Fibroblast of lung (primary cell): Measurements from ENCODE around the gene ZNF584.

ENCODE experiments used
- EZH2 ChIP-seq: IDR thresholded peaks from 2 replicates; pipeline ENCODE4 v1.5.1; 2012; ENCODE audit warnings: low read length, control low read depth, mild to moderate bottlenecking; ENCODE audit errors: missing control alignments
- TF ChIP-seq, protein P1 (sequence below), 2 donors: IDR thresholded peaks in 1 of 2; conservative IDR thresholded peaks in 1 of 2; 1 replicate in 1 of 2; 2 replicates in 1 of 2; pipeline ENCODE4 v1.5.1; 2011 to 2012; ENCODE audit warnings: low read length in 2 of 2, control low read depth in 1 of 2, inconsistent platforms in 1 of 2, low read depth in 1 of 2, mild to moderate bottlenecking in 1 of 2

DNA sequence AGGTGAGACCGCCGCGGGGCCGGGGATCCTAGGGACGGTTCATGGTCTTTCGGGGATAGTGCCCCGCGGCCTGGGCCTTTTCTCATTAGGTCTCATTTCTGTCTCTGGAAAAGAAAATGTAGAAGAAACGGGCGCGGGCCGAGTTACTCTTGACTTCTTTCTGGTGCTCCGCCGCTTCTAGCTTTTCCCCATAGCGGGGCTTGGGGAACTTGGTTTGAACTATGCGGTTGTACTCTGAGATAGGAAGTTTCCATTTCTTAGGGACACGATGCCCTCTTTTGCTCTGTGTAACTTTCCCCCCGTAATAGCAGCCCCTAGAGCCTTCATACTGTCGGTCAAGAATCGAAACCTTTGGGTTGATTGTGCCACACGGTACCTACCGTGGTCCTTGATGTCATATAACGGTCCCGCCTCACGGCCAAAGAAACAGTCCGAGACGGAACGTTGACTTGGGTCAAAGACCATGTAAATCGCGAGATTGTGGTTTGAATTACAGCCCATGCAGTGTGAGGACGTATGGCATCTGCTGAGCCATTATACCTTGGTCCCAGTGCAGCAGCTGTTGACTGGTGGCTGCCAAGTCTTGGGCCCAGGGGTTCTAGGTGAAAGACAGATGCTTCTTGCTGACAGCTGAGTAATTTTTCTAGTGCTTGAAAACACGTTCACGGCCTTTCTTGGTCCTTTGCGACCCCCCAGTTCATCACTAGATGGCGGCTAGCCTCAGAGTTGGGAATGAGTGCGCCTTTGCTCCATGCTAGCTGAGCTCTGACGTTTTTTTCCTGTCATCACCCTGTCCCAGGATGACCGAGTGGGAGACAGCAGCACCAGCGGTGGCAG lies 20.9 kb upstream of the ZNF584 start:
- TF ChIP-seq, protein P1, sequence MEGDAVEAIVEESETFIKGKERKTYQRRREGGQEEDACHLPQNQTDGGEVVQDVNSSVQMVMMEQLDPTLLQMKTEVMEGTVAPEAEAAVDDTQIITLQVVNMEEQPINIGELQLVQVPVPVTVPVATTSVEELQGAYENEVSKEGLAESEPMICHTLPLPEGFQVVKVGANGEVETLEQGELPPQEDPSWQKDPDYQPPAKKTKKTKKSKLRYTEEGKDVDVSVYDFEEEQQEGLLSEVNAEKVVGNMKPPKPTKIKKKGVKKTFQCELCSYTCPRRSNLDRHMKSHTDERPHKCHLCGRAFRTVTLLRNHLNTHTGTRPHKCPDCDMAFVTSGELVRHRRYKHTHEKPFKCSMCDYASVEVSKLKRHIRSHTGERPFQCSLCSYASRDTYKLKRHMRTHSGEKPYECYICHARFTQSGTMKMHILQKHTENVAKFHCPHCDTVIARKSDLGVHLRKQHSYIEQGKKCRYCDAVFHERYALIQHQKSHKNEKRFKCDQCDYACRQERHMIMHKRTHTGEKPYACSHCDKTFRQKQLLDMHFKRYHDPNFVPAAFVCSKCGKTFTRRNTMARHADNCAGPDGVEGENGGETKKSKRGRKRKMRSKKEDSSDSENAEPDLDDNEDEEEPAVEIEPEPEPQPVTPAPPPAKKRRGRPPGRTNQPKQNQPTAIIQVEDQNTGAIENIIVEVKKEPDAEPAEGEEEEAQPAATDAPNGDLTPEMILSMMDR (conservative IDR thresholded peaks at IDR 0.05 in 1 of 2, IDR thresholded peaks at IDR 0.05 in 1 of 2; ENCODE audit: low read depth in 1 of 2, low read length in 2 of 2): no peak
- no peak for TF ChIP-seq EZH2
